ENCODE results near the gene CDH4.

DNA sequence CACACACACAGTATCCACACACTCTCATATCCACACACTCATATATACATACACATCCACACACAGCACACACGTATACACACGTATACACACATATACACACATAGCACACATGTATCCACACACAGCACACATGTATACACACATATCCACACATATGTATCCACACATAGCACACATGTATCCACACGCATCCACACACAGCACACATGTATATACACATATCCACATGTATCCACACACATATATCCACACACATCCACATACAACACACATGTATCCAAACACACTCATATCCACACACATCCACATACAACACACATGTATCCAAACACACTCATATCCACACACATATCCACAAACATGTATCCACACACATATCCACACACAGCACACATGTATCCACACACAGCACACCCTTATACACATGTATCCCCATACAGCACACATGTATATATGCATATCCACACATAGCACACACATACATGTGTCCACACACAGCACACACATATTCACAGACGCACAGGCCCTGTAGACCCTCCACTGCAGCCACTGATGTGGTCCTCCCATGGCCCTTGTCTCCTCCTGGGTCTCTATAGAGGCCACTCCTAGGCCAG is 172.1 kb downstream of the CDH4 start:
- TF ChIP-seq, protein P1, sequence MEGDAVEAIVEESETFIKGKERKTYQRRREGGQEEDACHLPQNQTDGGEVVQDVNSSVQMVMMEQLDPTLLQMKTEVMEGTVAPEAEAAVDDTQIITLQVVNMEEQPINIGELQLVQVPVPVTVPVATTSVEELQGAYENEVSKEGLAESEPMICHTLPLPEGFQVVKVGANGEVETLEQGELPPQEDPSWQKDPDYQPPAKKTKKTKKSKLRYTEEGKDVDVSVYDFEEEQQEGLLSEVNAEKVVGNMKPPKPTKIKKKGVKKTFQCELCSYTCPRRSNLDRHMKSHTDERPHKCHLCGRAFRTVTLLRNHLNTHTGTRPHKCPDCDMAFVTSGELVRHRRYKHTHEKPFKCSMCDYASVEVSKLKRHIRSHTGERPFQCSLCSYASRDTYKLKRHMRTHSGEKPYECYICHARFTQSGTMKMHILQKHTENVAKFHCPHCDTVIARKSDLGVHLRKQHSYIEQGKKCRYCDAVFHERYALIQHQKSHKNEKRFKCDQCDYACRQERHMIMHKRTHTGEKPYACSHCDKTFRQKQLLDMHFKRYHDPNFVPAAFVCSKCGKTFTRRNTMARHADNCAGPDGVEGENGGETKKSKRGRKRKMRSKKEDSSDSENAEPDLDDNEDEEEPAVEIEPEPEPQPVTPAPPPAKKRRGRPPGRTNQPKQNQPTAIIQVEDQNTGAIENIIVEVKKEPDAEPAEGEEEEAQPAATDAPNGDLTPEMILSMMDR (IDR thresholded peaks at IDR 0.05) = no peak
- no peak for TF ChIP-seq TCF7L2 (IDR thresholded peaks at IDR 0.05; ENCODE audit: low read depth, low read length)
